ENCODE measurements around the gene COLEC12.

Gene COLEC12

DNA sequence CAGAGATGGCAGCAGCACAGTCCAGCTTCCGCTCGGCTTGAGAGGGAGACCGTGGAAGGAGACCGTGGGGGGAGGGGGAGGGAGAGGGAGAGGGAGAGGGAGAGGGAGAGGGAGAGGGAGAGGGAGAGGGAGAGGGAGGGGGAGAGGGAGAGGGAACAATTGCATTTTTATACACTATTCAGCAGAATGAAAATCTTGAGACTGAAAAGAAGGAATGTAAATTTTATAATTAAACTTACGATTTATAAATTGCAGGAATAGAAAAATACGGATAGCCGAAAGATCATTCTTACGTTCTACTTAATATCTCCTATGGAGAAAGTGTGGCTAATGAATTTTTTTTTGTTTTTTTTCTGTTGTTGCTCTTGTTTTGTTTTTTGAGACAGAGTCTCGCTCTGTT lies 12.5 kb upstream of the COLEC12 start:
- H3K4me3 ChIP-seq (ENCODE audit: low read depth, low read length): no peak overlapping the region
- TF ChIP-seq CTCF (IDR thresholded peaks at IDR 0.05; ENCODE audit: low read depth, low read length) (no peak), POLR2A (IDR thresholded peaks at IDR 0.05; ENCODE audit: extremely low read depth, insufficient read length) (no peak)
- DNase-seq (ENCODE audit: low read depth): no peak

- no peak overlapping the region for H3K4me3 ChIP-seq (ENCODE audit: low read depth, low read length)
- no peak for DNase-seq (ENCODE audit: low read depth)
- TF ChIP-seq MAX (IDR thresholded peaks at IDR 0.05; ENCODE audit: low read depth, low read length) (no peak), MYC (IDR thresholded peaks at IDR 0.05; ENCODE audit: low read depth, low read length) (no peak), POLR2A (IDR thresholded peaks at IDR 0.05; ENCODE audit: extremely low read depth, insufficient read length) (no peak), CTCF (IDR thresholded peaks at IDR 0.05; ENCODE audit: low read depth, low read length) (no peak)
Measured at GRCh38 chr18:508835-509234, 8.3 kb upstream of the COLEC12 start.

GRCh38 chr18:507636-508035 lies 7.1 kb upstream of the COLEC12 start:
- no peak overlapping the region for H3K4me3 ChIP-seq (ENCODE audit: low read depth, low read length)
- no peak for DNase-seq (ENCODE audit: low read depth)
- TF ChIP-seq CTCF (IDR thresholded peaks at IDR 0.05; ENCODE audit: low read depth, low read length) (no peak), MYC (IDR thresholded peaks at IDR 0.05; ENCODE audit: low read depth, low read length) (no peak), POLR2A (IDR thresholded peaks at IDR 0.05; ENCODE audit: extremely low read depth, insufficient read length) (no peak), MAX (IDR thresholded peaks at IDR 0.05; ENCODE audit: low read depth, low read length) (no peak)

GRCh38 chr18:506801-507200 lies 6.3 kb upstream of the COLEC12 start:
- TF ChIP-seq CTCF (IDR thresholded peaks at IDR 0.05; ENCODE audit: low read depth, low read length) (no peak), MAX (IDR thresholded peaks at IDR 0.05; ENCODE audit: low read depth, low read length) (no peak), POLR2A (IDR thresholded peaks at IDR 0.05; ENCODE audit: extremely low read depth, insufficient read length) (no peak)
- no peak overlapping the region for H3K4me3 ChIP-seq (ENCODE audit: low read depth, low read length)
- no peak for DNase-seq (ENCODE audit: low read depth)

- no peak for TF ChIP-seq CTCF (IDR thresholded peaks at IDR 0.05; ENCODE audit: low read depth, low read length)
- no peak for TF ChIP-seq MAX (IDR thresholded peaks at IDR 0.05; ENCODE audit: low read depth, low read length)
- no peak for TF ChIP-seq MYC (IDR thresholded peaks at IDR 0.05; ENCODE audit: low read depth, low read length)
- TF ChIP-seq POLR2A (IDR thresholded peaks at IDR 0.05; ENCODE audit: extremely low read depth, insufficient read length): no peak
- H3K4me3 ChIP-seq (ENCODE audit: low read depth, low read length): no peak overlapping the region
- DNase-seq (ENCODE audit: low read depth): no peak
Measured at GRCh38 chr18:506264-506663, 5.8 kb upstream of the COLEC12 start.

DNA sequence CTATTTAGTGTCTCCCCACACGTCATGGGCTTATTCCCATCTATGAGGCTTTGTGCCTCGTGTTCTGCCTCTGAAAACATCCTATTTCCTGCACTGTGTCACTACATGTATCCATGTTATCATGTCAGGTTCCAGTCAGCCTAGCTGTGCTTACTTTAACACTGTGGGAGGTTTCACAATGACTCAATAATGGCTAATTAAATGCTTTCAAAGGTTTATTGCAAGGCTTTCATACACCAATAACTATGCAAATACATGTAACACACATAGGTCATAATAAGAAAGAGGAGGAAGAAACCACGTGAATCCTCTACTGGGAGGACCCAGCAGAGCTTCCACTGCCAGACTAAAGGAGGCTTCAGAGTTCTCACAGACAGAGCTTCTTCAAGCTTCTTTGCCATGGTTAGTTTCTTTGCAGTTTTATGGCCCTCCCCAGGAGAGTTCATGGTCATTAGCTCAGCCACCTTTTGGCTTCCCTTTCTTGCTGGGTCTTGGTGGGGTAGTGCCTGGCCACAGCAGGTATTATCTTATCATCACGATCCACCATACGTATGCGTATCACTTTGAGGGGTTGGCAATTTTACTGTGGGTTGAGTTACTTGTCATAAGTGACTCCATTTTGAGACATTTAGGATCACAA lies 5.1 kb upstream of the COLEC12 start:
- TF ChIP-seq POLR2A (IDR thresholded peaks at IDR 0.05; ENCODE audit: extremely low read depth, insufficient read length) (no peak), CTCF (IDR thresholded peaks at IDR 0.05; ENCODE audit: low read depth, low read length) (no peak), MYC (IDR thresholded peaks at IDR 0.05; ENCODE audit: low read depth, low read length) (no peak), MAX (IDR thresholded peaks at IDR 0.05; ENCODE audit: low read depth, low read length) (no peak)
- no peak overlapping the region for H3K4me3 ChIP-seq (ENCODE audit: low read depth, low read length)
- no peak for DNase-seq (ENCODE audit: low read depth)
